HepG2 (cell line): Measurements from ENCODE around the gene MRPL39. TPM values are rescaled to one million over a fixed set of nuclear protein-coding genes. Genes with fewer than 3 reads are reported as not detected.

Experiments used
- AKAP8 ChIP-seq: sonication (generic); formaldehyde crosslinking; IDR thresholded peaks from 2 replicates; pipeline ENCODE4 v1.5.1; 2020; ENCODE audit warnings: mild to moderate bottlenecking, missing genetic modification reagents
- ELF3 ChIP-seq: IDR thresholded peaks from 2 replicates; pipeline ENCODE4 v1.6.1; 2016; ENCODE audit warnings: missing genetic modification reagents, missing compliant biosample characterization
- MAFF ChIP-seq: IDR thresholded peaks from 2 replicates; pipeline ENCODE4 v1.6.1; 2011; ENCODE audit warnings: low read depth, low read length, improper control_type of control experiment
- PHF20 ChIP-seq: sonication (generic); formaldehyde crosslinking; IDR thresholded peaks from 2 replicates; pipeline ENCODE4 v1.5.0; 2020; ENCODE audit warnings: mild to moderate bottlenecking, missing genetic modification reagents
- SOX5 ChIP-seq: IDR thresholded peaks from 2 replicates; pipeline ENCODE4 v1.6.1; 2016; ENCODE audit warnings: borderline replicate concordance
- SP5 ChIP-seq: IDR thresholded peaks from 2 replicates; pipeline ENCODE4 v1.6.1; 2016; ENCODE audit warnings: low read depth, borderline replicate concordance
- TARDBP ChIP-seq: sonication (generic); formaldehyde crosslinking; IDR thresholded peaks from 2 replicates; pipeline ENCODE4 v1.8.0; 2022; ENCODE audit warnings: mild to moderate bottlenecking, missing genetic modification reagents
- TBL1XR1 ChIP-seq: fragments of 150-350 bp; IDR thresholded peaks from 2 replicates; pipeline ENCODE4 v1.6.1; 2014; ENCODE audit warnings: borderline replicate concordance, low read length; ENCODE audit not compliant: partially characterized antibody
- TCF12 ChIP-seq, 2 experiments: fragments of 450-650 bp in 1 of 2; sonication (generic) in 1 of 2; formaldehyde crosslinking in 1 of 2; IDR thresholded peaks; 2 replicates each; pipeline versions ENCODE4 v1.6.1 to v1.8.0; 2017 to 2022; ENCODE audit warnings: antibody characterized with exemption in 1 of 2, mild to moderate bottlenecking in 1 of 2, missing genetic modification reagents in 1 of 2, moderate library complexity in 1 of 2
- TCF7 ChIP-seq: sonication (generic); IDR thresholded peaks from 2 replicates; pipeline ENCODE4 v1.6.1; 2016; ENCODE audit warnings: antibody characterized with exemption, low read depth
- TMF1 ChIP-seq: sonication (generic); formaldehyde crosslinking; IDR thresholded peaks from 2 replicates; pipeline ENCODE4 v1.8.1; 2022; ENCODE audit warnings: low read depth, missing genetic modification reagents
- ZMAT3 ChIP-seq: sonication (generic); formaldehyde crosslinking; conservative IDR thresholded peaks from 2 replicates; pipeline ENCODE4 v1.7.0; 2021; ENCODE audit warnings: missing genetic modification reagents
- ZNF296 ChIP-seq: sonication (generic); formaldehyde crosslinking; conservative IDR thresholded peaks from 2 replicates; pipeline ENCODE4 v1.5.0; 2020; ENCODE audit warnings: mild to moderate bottlenecking, missing genetic modification reagents
- ZNF335 ChIP-seq: sonication (generic); formaldehyde crosslinking; IDR thresholded peaks from 2 replicates; pipeline ENCODE4 v1.4.0; 2020; ENCODE audit warnings: missing genetic modification reagents
- ZNF674 ChIP-seq: sonication (generic); formaldehyde crosslinking; IDR thresholded peaks from 2 replicates; pipeline ENCODE4 v1.5.0; 2020; ENCODE audit warnings: low read depth, mild to moderate bottlenecking, missing genetic modification reagents
- ZNF747 ChIP-seq: sonication (generic); formaldehyde crosslinking; IDR thresholded peaks from 2 replicates; pipeline ENCODE4 v1.8.1; 2023; ENCODE audit warnings: missing genetic modification reagents, mild to moderate bottlenecking, borderline replicate concordance
- ZNF839 ChIP-seq: sonication (generic); formaldehyde crosslinking; IDR thresholded peaks from 2 replicates; pipeline ENCODE4 v1.4.0; 2020; ENCODE audit warnings: missing genetic modification reagents, mild to moderate bottlenecking, borderline replicate concordance
- polyA plus RNA-seq, 8 experiments: library from polyadenylated mRNA; depleted of rRNA in 3 of 8; stranded (reverse) in 7 of 8; unstranded in 1 of 8; fragments of >200 nt; fragmentation: Illumina TruSeq in 4 of 8; extraction: Trizol in 4 of 8; gene quantifications; 2 replicates each; pipeline versions ENCODE4 v1.2.1 to v1.2.3, GENCODE V29; 2011 to 2016; ENCODE audit warnings: low read depth in 4 of 8, missing spikeins in 1 of 8, mixed read lengths in 1 of 8; ENCODE audit not compliant: insufficient read depth in 1 of 8
- total RNA-seq, 5 experiments: library from RNA; depleted of rRNA; stranded (reverse); fragments of >200 nt; fragmentation: Illumina TruSeq; extraction: Trizol; gene quantifications; 2 replicates each; pipeline ENCODE4 v1.2.3, GENCODE V29; 2016; ENCODE audit warnings: low read depth in 1 of 5
- TF ChIP-seq, protein P1 (sequence below): sonication (generic); formaldehyde crosslinking; IDR thresholded peaks from 2 replicates; pipeline ENCODE4 v1.4.0; 2020; ENCODE audit warnings: missing genetic modification reagents
- TF ChIP-seq, protein P2 (sequence below): IDR thresholded peaks from 2 replicates; pipeline ENCODE4 v1.6.1; 2016; ENCODE audit warnings: missing compliant biosample characterization, missing genetic modification reagents, borderline replicate concordance
- TF ChIP-seq, protein P3 (sequence below): sonication (generic); formaldehyde crosslinking; IDR thresholded peaks from 2 replicates; pipeline ENCODE4 v1.5.0; 2020; ENCODE audit warnings: missing genetic modification reagents
- TF ChIP-seq, protein P4 (sequence below): IDR thresholded peaks from 2 replicates; pipeline ENCODE4 v1.4.0; 2020; ENCODE audit warnings: mild to moderate bottlenecking, missing genetic modification reagents

MRPL39 gene
- total and polyA plus RNA-seq, 2 of the 13 experiments (the other 11 are each of a cell fraction or from before 2014, with no cell fraction given) = 29.1 to 91.2 TPM

DNA sequence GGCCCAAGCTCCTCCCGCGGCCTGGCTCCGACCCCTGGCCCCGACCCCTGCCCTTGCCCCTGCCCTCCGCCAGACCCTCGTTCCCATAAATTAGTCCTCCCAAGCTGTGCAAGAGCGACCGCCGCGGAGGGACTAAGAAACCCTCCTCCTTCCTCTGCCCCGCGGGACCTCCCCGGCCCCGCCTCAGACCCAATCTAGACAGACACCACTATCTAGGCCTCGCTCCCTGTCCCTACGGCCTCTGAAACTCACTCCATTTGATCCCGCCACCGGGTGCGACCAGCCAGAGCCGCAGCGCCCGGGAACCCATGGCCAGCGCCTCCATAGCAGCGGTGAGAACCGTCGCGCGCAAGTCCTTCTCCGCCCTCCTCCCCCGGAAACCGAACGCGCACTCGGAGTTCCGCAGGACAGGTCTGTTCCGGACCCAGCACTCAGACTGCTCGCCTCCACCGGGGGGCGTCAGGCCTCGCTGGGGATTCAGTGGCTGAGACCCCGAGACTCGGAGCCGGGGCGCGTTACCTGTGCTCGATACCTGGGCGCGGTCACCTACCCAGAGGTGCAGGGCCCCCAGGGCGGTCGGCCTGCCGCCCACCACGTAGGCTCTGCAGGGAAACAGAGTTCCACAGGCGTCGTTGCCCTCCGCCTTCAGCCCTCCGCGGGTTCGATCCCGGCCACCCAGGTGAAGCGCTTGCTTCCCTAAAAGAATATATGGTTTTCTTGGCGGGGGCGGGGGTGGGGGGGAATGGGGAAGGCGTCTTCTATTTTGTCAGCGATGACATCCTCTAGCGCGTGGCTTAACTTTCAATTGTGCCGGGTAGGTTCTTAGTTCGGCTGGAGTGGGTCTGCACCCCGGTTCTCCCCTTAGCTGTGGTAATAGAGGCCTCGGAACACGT is at the start of gene MRPL39 (continued):
- TF ChIP-seq, protein P1, sequence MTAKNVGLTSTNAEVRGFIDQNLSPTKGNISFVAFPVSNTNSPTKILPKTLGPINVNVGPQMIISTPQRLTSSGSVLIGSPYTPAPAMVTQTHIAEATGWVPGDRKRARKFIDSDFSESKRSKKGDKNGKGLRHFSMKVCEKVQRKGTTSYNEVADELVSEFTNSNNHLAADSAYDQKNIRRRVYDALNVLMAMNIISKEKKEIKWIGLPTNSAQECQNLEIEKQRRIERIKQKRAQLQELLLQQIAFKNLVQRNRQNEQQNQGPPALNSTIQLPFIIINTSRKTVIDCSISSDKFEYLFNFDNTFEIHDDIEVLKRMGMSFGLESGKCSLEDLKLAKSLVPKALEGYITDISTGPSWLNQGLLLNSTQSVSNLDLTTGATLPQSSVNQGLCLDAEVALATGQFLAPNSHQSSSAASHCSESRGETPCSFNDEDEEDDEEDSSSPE (CRISPR knock-in tag) = peak; percentile 87
- TF ChIP-seq ZNF674 (no peak), ZNF747 (CRISPR knock-in tag) (peak; percentile 42; the same call in 1 of the 2 replicates), TCF7 (no peak), TCF12 (IDR thresholded peaks at IDR 0.05) (no peak), TCF12 (CRISPR knock-in tag; IDR thresholded peaks at IDR 0.05) (no peak), TBL1XR1 (peak; percentile 69), ZMAT3 (peak; percentile 70; the same call in 1 of the 2 replicates), TARDBP (CRISPR knock-in tag) (peak; percentile 86), TMF1 (CRISPR knock-in tag) (peak; percentile 35; the same call in 1 of the 2 replicates), ZNF839 (CRISPR knock-in tag) (peak; percentile 92; the same call in 1 of the 2 replicates), ELF3 (0 out of 2 replicates have a peak, but pooled peaks have one; percentile 62), ZNF296 (CRISPR knock-in tag) (no peak), AKAP8 (CRISPR knock-in tag) (no peak), SOX5 (CRISPR knock-in tag) (peak; percentile 45; the same call in 1 of the 2 replicates), PHF20 (CRISPR knock-in tag) (peak; percentile 94), SP5 (CRISPR knock-in tag) (0 out of 2 replicates have a peak, but pooled peaks have one; percentile 31), MAFF (no peak), ZNF335 (peak; percentile 70)
- TF ChIP-seq, protein P2, sequence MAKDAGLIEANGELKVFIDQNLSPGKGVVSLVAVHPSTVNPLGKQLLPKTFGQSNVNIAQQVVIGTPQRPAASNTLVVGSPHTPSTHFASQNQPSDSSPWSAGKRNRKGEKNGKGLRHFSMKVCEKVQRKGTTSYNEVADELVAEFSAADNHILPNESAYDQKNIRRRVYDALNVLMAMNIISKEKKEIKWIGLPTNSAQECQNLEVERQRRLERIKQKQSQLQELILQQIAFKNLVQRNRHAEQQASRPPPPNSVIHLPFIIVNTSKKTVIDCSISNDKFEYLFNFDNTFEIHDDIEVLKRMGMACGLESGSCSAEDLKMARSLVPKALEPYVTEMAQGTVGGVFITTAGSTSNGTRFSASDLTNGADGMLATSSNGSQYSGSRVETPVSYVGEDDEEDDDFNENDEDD (CRISPR knock-in tag) = peak; percentile 95
- TF ChIP-seq, protein P3, sequence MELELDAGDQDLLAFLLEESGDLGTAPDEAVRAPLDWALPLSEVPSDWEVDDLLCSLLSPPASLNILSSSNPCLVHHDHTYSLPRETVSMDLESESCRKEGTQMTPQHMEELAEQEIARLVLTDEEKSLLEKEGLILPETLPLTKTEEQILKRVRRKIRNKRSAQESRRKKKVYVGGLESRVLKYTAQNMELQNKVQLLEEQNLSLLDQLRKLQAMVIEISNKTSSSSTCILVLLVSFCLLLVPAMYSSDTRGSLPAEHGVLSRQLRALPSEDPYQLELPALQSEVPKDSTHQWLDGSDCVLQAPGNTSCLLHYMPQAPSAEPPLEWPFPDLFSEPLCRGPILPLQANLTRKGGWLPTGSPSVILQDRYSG = no peak
- TF ChIP-seq, protein P4, sequence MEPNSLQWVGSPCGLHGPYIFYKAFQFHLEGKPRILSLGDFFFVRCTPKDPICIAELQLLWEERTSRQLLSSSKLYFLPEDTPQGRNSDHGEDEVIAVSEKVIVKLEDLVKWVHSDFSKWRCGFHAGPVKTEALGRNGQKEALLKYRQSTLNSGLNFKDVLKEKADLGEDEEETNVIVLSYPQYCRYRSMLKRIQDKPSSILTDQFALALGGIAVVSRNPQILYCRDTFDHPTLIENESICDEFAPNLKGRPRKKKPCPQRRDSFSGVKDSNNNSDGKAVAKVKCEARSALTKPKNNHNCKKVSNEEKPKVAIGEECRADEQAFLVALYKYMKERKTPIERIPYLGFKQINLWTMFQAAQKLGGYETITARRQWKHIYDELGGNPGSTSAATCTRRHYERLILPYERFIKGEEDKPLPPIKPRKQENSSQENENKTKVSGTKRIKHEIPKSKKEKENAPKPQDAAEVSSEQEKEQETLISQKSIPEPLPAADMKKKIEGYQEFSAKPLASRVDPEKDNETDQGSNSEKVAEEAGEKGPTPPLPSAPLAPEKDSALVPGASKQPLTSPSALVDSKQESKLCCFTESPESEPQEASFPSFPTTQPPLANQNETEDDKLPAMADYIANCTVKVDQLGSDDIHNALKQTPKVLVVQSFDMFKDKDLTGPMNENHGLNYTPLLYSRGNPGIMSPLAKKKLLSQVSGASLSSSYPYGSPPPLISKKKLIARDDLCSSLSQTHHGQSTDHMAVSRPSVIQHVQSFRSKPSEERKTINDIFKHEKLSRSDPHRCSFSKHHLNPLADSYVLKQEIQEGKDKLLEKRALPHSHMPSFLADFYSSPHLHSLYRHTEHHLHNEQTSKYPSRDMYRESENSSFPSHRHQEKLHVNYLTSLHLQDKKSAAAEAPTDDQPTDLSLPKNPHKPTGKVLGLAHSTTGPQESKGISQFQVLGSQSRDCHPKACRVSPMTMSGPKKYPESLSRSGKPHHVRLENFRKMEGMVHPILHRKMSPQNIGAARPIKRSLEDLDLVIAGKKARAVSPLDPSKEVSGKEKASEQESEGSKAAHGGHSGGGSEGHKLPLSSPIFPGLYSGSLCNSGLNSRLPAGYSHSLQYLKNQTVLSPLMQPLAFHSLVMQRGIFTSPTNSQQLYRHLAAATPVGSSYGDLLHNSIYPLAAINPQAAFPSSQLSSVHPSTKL (CRISPR knock-in tag) = peak; percentile 78
